ENCODE results near the gene ERC2. TPM values are rescaled to one million over a fixed set of nuclear protein-coding genes. Genes with fewer than 3 reads are reported as not detected.

Gene ERC2
- total and polyA plus RNA-seq, 2 of the 13 experiments (the other 11 are each of a cell fraction or from before 2014, with no cell fraction given), result 0.16 to 0.22 TPM

DNA sequence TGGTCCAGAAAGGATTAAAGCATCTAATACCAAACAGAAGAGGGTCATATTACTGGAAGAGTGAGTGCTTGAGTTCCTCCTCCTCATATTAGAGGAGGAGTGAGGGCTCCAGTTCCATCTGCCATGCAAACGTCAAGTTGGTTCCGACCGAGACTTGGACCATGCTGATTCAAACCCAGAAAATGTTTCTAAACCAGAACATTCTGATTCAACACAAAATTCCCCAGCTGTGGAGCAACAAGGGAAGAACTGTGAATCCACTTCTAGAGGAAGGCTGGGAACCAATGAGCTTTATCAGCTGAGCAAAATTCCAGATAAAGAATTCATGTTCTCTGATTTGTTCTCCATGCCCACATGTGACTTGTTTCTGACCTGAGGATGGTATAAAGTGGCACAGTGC, 845.5 kb downstream of the ERC2 start (continued):
- TF ChIP-seq, protein P1, sequence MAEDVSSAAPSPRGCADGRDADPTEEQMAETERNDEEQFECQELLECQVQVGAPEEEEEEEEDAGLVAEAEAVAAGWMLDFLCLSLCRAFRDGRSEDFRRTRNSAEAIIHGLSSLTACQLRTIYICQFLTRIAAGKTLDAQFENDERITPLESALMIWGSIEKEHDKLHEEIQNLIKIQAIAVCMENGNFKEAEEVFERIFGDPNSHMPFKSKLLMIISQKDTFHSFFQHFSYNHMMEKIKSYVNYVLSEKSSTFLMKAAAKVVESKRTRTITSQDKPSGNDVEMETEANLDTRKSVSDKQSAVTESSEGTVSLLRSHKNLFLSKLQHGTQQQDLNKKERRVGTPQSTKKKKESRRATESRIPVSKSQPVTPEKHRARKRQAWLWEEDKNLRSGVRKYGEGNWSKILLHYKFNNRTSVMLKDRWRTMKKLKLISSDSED (CRISPR knock-in tag; IDR thresholded peaks at IDR 0.05), result no peak
- TF ChIP-seq ZNF652 (CRISPR knock-in tag; IDR thresholded peaks at IDR 0.05; ENCODE audit: borderline replicate concordance, low read depth), result no peak
- TF ChIP-seq, protein P2, sequence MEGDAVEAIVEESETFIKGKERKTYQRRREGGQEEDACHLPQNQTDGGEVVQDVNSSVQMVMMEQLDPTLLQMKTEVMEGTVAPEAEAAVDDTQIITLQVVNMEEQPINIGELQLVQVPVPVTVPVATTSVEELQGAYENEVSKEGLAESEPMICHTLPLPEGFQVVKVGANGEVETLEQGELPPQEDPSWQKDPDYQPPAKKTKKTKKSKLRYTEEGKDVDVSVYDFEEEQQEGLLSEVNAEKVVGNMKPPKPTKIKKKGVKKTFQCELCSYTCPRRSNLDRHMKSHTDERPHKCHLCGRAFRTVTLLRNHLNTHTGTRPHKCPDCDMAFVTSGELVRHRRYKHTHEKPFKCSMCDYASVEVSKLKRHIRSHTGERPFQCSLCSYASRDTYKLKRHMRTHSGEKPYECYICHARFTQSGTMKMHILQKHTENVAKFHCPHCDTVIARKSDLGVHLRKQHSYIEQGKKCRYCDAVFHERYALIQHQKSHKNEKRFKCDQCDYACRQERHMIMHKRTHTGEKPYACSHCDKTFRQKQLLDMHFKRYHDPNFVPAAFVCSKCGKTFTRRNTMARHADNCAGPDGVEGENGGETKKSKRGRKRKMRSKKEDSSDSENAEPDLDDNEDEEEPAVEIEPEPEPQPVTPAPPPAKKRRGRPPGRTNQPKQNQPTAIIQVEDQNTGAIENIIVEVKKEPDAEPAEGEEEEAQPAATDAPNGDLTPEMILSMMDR (CRISPR knock-in tag; IDR thresholded peaks at IDR 0.05), result no peak
- TF ChIP-seq, protein P3, sequence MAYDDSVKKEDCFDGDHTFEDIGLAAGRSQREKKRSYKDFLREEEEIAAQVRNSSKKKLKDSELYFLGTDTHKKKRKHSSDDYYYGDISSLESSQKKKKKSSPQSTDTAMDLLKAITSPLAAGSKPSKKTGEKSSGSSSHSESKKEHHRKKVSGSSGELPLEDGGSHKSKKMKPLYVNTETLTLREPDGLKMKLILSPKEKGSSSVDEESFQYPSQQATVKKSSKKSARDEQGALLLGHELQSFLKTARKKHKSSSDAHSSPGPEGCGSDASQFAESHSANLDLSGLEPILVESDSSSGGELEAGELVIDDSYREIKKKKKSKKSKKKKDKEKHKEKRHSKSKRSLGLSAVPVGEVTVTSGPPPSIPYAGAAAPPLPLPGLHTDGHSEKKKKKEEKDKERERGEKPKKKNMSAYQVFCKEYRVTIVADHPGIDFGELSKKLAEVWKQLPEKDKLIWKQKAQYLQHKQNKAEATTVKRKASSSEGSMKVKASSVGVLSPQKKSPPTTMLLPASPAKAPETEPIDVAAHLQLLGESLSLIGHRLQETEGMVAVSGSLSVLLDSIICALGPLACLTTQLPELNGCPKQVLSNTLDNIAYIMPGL (CRISPR knock-in tag; IDR thresholded peaks at IDR 0.05; ENCODE audit: borderline replicate concordance in 1 of 2, low read depth in 1 of 2), result no peak
- TF ChIP-seq ZBTB4 (CRISPR knock-in tag; IDR thresholded peaks at IDR 0.05; ENCODE audit: borderline replicate concordance), result no peak
- TF ChIP-seq, protein P4, sequence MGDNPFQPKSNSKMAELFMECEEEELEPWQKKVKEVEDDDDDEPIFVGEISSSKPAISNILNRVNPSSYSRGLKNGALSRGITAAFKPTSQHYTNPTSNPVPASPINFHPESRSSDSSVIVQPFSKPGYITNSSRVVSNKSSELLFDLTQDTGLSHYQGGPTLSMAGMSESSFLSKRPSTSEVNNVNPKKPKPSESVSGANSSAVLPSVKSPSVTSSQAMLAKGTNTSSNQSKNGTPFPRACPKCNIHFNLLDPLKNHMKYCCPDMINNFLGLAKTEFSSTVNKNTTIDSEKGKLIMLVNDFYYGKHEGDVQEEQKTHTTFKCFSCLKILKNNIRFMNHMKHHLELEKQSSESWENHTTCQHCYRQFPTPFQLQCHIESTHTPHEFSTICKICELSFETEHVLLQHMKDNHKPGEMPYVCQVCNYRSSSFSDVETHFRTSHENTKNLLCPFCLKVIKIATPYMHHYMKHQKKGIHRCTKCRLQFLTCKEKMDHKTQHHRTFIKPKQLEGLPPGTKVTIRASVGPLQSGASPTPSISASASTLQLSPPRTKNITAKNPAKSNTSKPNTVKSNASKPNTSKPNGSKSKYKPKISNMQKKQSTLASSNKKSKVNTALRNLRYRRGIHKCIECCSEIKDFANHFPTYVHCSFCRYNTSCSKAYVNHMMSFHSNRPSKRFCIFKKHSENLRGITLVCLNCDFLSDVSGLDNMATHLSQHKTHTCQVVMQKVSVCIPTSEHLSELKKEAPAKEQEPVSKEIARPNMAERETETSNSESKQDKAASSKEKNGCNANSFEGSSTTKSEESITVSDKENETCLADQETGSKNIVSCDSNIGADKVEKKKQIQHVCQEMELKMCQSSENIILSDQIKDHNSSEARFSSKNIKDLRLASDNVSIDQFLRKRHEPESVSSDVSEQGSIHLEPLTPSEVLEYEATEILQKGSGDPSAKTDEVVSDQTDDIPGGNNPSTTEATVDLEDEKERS (CRISPR knock-in tag; IDR thresholded peaks at IDR 0.05), result no peak
